Spleen (tissue), 11 donors: ENCODE results near the gene CPD. TPM values are rescaled to one million over a fixed set of nuclear protein-coding genes. Genes with fewer than 3 reads are reported as not detected.
A peak's percentile ranks its signal among the peaks of the same experiment; 100 is the strongest.
"Not testable (repeated sequence)": the region's sequence is repeated elsewhere in the genome, so short reads cannot be mapped to it uniquely, and the experiment has no call there.

ENCODE experiments used
- DNase-seq: peaks from one replicate; pipeline ENCODE4 v3.0.0-alpha.2; 2020
- H3K27ac ChIP-seq, 8 donors: fragments of 200-600 bp; sonication (generic) in 7 of 8; 1 replicate in 4 of 8; 2 replicates in 4 of 8; pipeline versions ENCODE4 v1.5.0 to v1.8.0; 2016 to 2021; ENCODE audit warnings: inconsistent platforms in 4 of 8, mild to moderate bottlenecking in 4 of 8, moderate library complexity in 1 of 8
- H3K27me3 ChIP-seq, 7 donors: fragments of 200-600 bp; sonication (generic) in 6 of 7; replicated peaks in 1 of 7; 1 replicate in 4 of 7; 2 replicates in 3 of 7; pipeline versions ENCODE4 v1.5.0 to v1.8.0; 2016 to 2021; ENCODE audit warnings: inconsistent platforms in 3 of 7, mild to moderate bottlenecking in 1 of 7
- H3K36me3 ChIP-seq, 6 donors: fragments of 200-600 bp; sonication (generic) in 5 of 6; 1 replicate in 4 of 6; 2 replicates in 2 of 6; pipeline versions ENCODE4 v1.5.0 to v1.8.0; 2016 to 2021; ENCODE audit warnings: inconsistent platforms in 2 of 6
- H3K4me1 ChIP-seq, 6 donors: fragments of 200-600 bp; sonication (generic) in 5 of 6; 1 replicate in 3 of 6; 2 replicates in 3 of 6; pipeline versions ENCODE4 v1.5.0 to v1.8.0; 2016 to 2021; ENCODE audit warnings: inconsistent platforms in 3 of 6
- H3K4me3 ChIP-seq, 8 donors: fragments of 200-600 bp; sonication (generic) in 7 of 8; 1 replicate in 4 of 8; 2 replicates in 4 of 8; pipeline versions ENCODE4 v1.5.0 to v1.8.0; 2016 to 2021; ENCODE audit warnings: inconsistent platforms in 4 of 8, mild to moderate bottlenecking in 4 of 8, moderate library complexity in 2 of 8
- H3K9me3 ChIP-seq, 8 donors: fragments of 200-600 bp; sonication (generic) in 7 of 8; 1 replicate in 4 of 8; 2 replicates in 4 of 8; pipeline versions ENCODE4 v1.5.0 to v1.8.0; 2016 to 2021; ENCODE audit warnings: inconsistent platforms in 4 of 8
- CTCF ChIP-seq, 11 experiments: fragments of 200-600 bp in 7 of 11; fragments of 450-650 bp in 4 of 11; sonication (generic) in 4 of 11; IDR thresholded peaks in 8 of 11; conservative IDR thresholded peaks in 3 of 11; 1 replicate in 7 of 11; 2 replicates in 4 of 11; pipeline versions ENCODE4 v1.4.0 to v1.8.0; 2016 to 2021; ENCODE audit warnings: antibody characterized with exemption in 11 of 11, inconsistent platforms in 4 of 11, mild to moderate bottlenecking in 1 of 11
- POLR2A ChIP-seq, 3 donors: fragments of 450-650 bp; IDR thresholded peaks; one replicate each; pipeline ENCODE4 v1.5.1; 2017; ENCODE audit warnings: antibody characterized with exemption in 3 of 3, mild to moderate bottlenecking in 1 of 3
- POLR2AphosphoS5 ChIP-seq, 3 donors: sonication (generic); formaldehyde crosslinking; IDR thresholded peaks; one replicate each; pipeline ENCODE4 v1.5.1; 2017; ENCODE audit warnings: antibody characterized with exemption in 3 of 3
- WGBS, 5 donors: extraction: QIAGEN DNeasy Blood & Tissue Kit in 3 of 5; methylation state at CpG; one replicate each; pipeline versions ENCODE4 v1.1.5 to v1.1.7; 2013 to 2018; 5-methylcytosine and 5-hydroxymethylcytosine counted together
- intact Hi-C: fragments of 100-400 bp; cut with DNase I; formaldehyde crosslinking; loops from one replicate; pipeline ENCODE4 v1.15.0; 2023; ENCODE audit warnings: low total_unique reads
- polyA plus RNA-seq, 3 donors: library from polyadenylated mRNA; stranded (reverse); fragments of 200-250 nt; gene quantifications; one replicate each; pipeline ENCODE4 v1.2.1, GENCODE V29; 2013
- total RNA-seq, 7 donors: library from RNA; depleted of rRNA in 3 of 7; stranded (reverse); fragments of >200 nt in 3 of 7; fragmentation: NEBNext Ultra II Directional in 4 of 7; extraction: Animal tissue kit (Norgen Biotek cat#: 25700) in 4 of 7; gene quantifications; one replicate each; pipeline versions ENCODE4 v1.1.0 to v1.2.1, GENCODE V29; 2016 to 2021
- donor health status: healthy with polysubstance abuse.
- donor health status: DM: no; HTN: no; CAD: no; lungs with moderate emphysema.
- donor health status: DM: no; HTN: no; CAD: no.
- donor health status: Bipolar disorder and iron deficiency.
- donor health status: healthy.
- donor health status: DM: no; HTN: no; CAD: no.
- donor health status: DM: yes; HTN: yes; CAD: no.

CPD gene
- total and polyA plus RNA-seq, 10 donors: 1.6 to 83.8 (median 39.6) TPM

GRCh38 chr17:30396612-30397011 lies 17.9 kb downstream of the CPD start:
- no peaks in the 10 kb centered on the region for H3K27me3 ChIP-seq
- DNase-seq: no peak
- TF ChIP-seq POLR2A (IDR thresholded peaks at IDR 0.05): no peak
- no peak for TF ChIP-seq POLR2AphosphoS5 (IDR thresholded peaks at IDR 0.05)
- no peak for TF ChIP-seq CTCF (IDR thresholded peaks at IDR 0.05 in 8 of 11, conservative IDR thresholded peaks at IDR 0.05 in 3 of 11)
- H3K4me1 ChIP-seq: peaks cover 0 to 6% (median 0%) of the 10 kb centered on the region in 6 donors
- H3K9me3 ChIP-seq: no peaks in the 10 kb centered on the region
- WGBS, 5 donors: 82 to 91% (median 84%) methylated on average over 4 of the region's 4 CpGs
- peaks cover 0 to 10% (median 3%) of the 10 kb centered on the region in 6 donors for H3K36me3 ChIP-seq
- intact Hi-C loops: no loop called here
- H3K4me3 ChIP-seq: no peak overlapping the region
- no peak overlapping the region for H3K27ac ChIP-seq

GRCh38 chr17:30398328-30399041 lies 19.8 kb downstream of the CPD start:
- DNase-seq: no peak
- Histone ChIP-seq H3K27me3 (no peaks in the 10 kb centered on the region), H3K36me3 (peaks cover 0 to 5% (median 0%) of the 10 kb centered on the region in 6 donors), H3K4me3 (no peak overlapping the region), H3K9me3 (peaks cover 0 to 5% (median 1%) of the 10 kb centered on the region in 8 donors), H3K27ac (no peak overlapping the region), H3K4me1 (peaks cover 0 to 6% (median 0%) of the 10 kb centered on the region in 6 donors)
- TF ChIP-seq POLR2A (IDR thresholded peaks at IDR 0.05): no peak
- TF ChIP-seq CTCF (IDR thresholded peaks at IDR 0.05 in 8 of 11, conservative IDR thresholded peaks at IDR 0.05 in 3 of 11): no peak
- TF ChIP-seq POLR2AphosphoS5 (IDR thresholded peaks at IDR 0.05): no peak
- WGBS, 5 donors: 93 to 100% (median 96%) methylated on average over 1 of the region's 1 CpG
- intact Hi-C loops: no loop called here

- no peak for DNase-seq
- intact Hi-C loops: no loop called here
- TF ChIP-seq POLR2AphosphoS5 (IDR thresholded peaks at IDR 0.05) (no peak), CTCF (IDR thresholded peaks at IDR 0.05 in 8 of 11, conservative IDR thresholded peaks at IDR 0.05 in 3 of 11) (no peak), POLR2A (IDR thresholded peaks at IDR 0.05) (no peak)
- 77 to 88% (median 80%) methylated on average over 1 of the region's 1 CpG for WGBS, 5 donors
- Histone ChIP-seq H3K4me1 (no peaks in the 10 kb centered on the region), H3K27me3 (no peaks in the 10 kb centered on the region), H3K4me3 (no peak overlapping the region), H3K27ac (peak overlapping the region in 2 of 8 donors; percentile 48 to 67), H3K36me3 (peaks cover 0 to 10% (median 0%) of the 10 kb centered on the region in 6 donors), H3K9me3 (peaks cover 0 to 9% (median 1%) of the 10 kb centered on the region in 8 donors)
These were observed 22.4 kb downstream of the CPD start for GRCh38 chr17:30401097-30401496.

- H3K4me3 ChIP-seq: no peak overlapping the region
- intact Hi-C loops: no loop called here
- TF ChIP-seq POLR2AphosphoS5 (IDR thresholded peaks at IDR 0.05) (no peak), CTCF (IDR thresholded peaks at IDR 0.05 in 8 of 11, conservative IDR thresholded peaks at IDR 0.05 in 3 of 11) (no peak), POLR2A (IDR thresholded peaks at IDR 0.05) (no peak)
- H3K27me3 ChIP-seq: no peaks in the 10 kb centered on the region
- no peak for DNase-seq
- peaks cover 0 to 9% (median 1%) of the 10 kb centered on the region in 8 donors for H3K9me3 ChIP-seq
- no peak overlapping the region for H3K27ac ChIP-seq
- peaks cover 0 to 10% (median 0%) of the 10 kb centered on the region in 6 donors for H3K36me3 ChIP-seq
- H3K4me1 ChIP-seq: no peaks in the 10 kb centered on the region
These were observed 26.4 kb downstream of the CPD start for GRCh38 chr17:30405161-30405560.

- WGBS, 5 donors: 92 to 100% (median 95%) methylated on average over 2 of the region's 2 CpGs
These were observed 31.9 kb downstream of the CPD start for GRCh38 chr17:30410627-30411026.

GRCh38 chr17:30412008-30412496 lies 33.3 kb downstream of the CPD start:
- DNase-seq, H3K27me3 ChIP-seq, H3K9me3 ChIP-seq, H3K27ac ChIP-seq, H3K4me1 ChIP-seq, H3K4me3 ChIP-seq, H3K36me3 ChIP-seq, intact Hi-C loops: not testable (repeated sequence)
- 72 to 88% (median 83%) methylated on average over 3 of the region's 3 CpGs for WGBS, 5 donors

More at GRCh38 chr17:30410627-30411026, 31.9 kb downstream of the CPD start:
- H3K4me1 ChIP-seq, intact Hi-C loops, H3K9me3 ChIP-seq, H3K4me3 ChIP-seq, H3K27ac ChIP-seq, H3K27me3 ChIP-seq, DNase-seq, H3K36me3 ChIP-seq: not testable (repeated sequence)
